ENCODE measurements around the gene TCF12.

DNA sequence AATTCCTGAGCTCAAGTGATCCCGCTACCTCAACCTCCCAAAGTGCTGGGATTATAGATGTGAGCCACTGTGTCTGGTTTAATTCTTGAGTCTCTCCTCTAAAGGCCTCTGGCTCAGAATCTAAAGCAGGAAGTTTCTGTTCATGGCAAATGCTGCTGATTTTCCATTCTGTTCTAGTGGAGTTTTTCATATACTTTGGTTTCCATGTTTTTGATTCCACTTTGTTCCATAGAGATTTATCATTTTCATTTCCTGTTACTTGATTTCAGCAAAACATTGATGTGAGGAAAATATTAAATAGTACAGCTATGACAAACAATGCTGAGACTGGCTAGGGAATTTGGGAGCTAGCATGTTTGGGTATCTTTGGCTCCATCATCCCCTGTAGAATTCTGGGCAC is 205.6 kb downstream of the TCF12 start:
- TF ChIP-seq, protein P1, sequence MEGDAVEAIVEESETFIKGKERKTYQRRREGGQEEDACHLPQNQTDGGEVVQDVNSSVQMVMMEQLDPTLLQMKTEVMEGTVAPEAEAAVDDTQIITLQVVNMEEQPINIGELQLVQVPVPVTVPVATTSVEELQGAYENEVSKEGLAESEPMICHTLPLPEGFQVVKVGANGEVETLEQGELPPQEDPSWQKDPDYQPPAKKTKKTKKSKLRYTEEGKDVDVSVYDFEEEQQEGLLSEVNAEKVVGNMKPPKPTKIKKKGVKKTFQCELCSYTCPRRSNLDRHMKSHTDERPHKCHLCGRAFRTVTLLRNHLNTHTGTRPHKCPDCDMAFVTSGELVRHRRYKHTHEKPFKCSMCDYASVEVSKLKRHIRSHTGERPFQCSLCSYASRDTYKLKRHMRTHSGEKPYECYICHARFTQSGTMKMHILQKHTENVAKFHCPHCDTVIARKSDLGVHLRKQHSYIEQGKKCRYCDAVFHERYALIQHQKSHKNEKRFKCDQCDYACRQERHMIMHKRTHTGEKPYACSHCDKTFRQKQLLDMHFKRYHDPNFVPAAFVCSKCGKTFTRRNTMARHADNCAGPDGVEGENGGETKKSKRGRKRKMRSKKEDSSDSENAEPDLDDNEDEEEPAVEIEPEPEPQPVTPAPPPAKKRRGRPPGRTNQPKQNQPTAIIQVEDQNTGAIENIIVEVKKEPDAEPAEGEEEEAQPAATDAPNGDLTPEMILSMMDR (IDR thresholded peaks at IDR 0.05; ENCODE audit: insufficient read depth, low read length), result no peak
- TF ChIP-seq GABPA (IDR thresholded peaks at IDR 0.05; ENCODE audit: low read depth) (no peak), SPI1 (IDR thresholded peaks at IDR 0.05; ENCODE audit: borderline replicate concordance, low read depth) (no peak)

All from HL-60 (cell line).